HuH-7 (cell line): ENCODE data around the gene ARPC1A.
"Not testable (repeated sequence)": the region's sequence is repeated elsewhere in the genome, so short reads cannot be mapped to it uniquely, and the experiment has no call there.

Source experiments
- DNase-seq: peaks from one replicate; pipeline ENCODE4 v3.0.0; 2011; ENCODE audit warnings: low spot score

ARPC1A gene

DNA sequence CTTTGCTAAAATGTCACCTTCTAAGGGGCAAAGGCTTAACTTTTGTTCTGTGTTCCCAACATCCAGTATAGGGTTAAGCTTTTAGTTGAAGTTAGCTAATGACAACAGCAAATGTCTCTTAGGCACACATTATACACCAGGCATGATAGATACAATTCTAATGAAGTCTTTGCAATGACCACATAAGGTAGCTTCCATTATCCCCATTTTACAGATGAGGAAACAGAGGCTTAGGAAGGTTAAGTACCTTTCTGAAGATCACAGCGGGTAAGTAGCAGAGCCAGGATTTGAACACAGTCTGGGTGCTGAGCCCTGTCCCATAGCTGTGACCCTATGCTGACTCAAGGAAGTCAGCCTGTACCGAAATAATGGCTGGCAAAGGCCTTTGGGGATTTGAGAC lies 84.9 kb downstream of the ARPC1A start:
- DNase-seq: no peak

DNA sequence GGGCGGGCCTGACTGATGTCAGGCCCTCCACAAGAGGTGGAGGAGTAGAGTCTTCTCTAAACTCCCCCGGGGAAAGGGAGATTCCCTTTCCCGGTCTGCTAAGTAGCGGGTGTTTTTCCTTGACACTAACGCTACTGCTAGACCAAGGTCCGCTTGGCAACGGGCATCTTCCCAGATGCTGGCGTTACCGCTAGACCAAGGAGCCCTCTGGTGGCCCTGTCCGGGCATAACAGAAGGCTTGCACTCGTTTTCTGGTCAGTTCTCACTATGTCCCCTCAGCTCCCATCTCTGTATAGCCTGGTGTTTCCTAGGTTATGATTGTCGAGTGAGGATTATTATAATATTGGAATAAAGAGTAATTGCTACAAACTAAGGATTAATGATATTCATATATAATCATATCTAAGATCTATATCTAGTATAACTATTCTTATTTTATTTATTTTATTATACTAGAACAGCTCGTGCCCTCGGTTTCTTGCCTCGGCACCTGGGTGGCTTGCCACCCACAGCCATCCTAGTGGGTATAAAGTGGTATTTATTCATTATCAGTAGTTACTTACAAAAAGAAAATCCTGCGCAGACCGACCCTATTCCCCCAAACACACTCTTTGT lies 89.9 kb downstream of the ARPC1A start:
- DNase-seq: not testable (repeated sequence)
